Stimulated activated CD8-positive, alpha-beta memory T cell treated with anti-CD3 and anti-CD28 coated beads, Interleukin-4, amount 100 ng/mL, for 4 hours (primary cell): ENCODE measurements around the gene SMTN.

ENCODE experiments used
- DNase-seq, 2 donors: peaks; one replicate each; pipeline ENCODE4 v3.0.0-alpha.2; 2020; ENCODE audit warnings: low read depth in 2 of 2, low spot score in 1 of 2

Gene SMTN

GRCh38 chr22:31148953-31149627, 68.0 kb downstream of the SMTN start:
- DNase-seq = no peak

GRCh38 chr22:31150615-31151014, 69.5 kb downstream of the SMTN start:
- DNase-seq = no peak

DNA sequence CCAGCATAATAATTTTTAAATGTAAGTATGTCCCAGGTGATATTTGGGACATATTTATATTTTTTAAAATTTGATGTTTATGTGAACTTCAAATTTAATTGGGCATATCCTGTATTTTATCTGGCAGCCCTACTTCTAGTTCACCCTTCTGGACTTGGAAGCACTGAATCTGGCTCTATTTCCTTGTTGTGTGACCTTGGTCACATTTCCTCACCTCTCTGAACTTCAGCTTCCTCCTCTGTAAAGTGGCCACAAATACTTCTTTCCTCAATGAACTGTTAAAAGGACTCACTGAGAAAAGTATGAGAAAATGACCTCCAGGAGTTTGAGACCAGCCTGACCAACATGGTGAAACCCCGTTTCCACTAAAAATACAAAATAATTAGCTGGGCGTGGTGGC, 70.8 kb downstream of the SMTN start:
- no peak for DNase-seq

- DNase-seq = no peak
These were observed 72.2 kb downstream of the SMTN start for GRCh38 chr22:31153357-31153756.
